HG03280 (cell line): ENCODE measurements around the gene MECP2.
A peak's percentile ranks its signal among the peaks of the same experiment; 100 is the strongest.

Experiments
- ATAC-seq: cut with Tn5 transposase; IDR thresholded peaks from one replicate; pipeline ENCODE4 v1.9.1; 2021; ENCODE audit warnings: mild to moderate bottlenecking, moderate library complexity; ENCODE audit not compliant: unreplicated experiment

MECP2 gene

DNA sequence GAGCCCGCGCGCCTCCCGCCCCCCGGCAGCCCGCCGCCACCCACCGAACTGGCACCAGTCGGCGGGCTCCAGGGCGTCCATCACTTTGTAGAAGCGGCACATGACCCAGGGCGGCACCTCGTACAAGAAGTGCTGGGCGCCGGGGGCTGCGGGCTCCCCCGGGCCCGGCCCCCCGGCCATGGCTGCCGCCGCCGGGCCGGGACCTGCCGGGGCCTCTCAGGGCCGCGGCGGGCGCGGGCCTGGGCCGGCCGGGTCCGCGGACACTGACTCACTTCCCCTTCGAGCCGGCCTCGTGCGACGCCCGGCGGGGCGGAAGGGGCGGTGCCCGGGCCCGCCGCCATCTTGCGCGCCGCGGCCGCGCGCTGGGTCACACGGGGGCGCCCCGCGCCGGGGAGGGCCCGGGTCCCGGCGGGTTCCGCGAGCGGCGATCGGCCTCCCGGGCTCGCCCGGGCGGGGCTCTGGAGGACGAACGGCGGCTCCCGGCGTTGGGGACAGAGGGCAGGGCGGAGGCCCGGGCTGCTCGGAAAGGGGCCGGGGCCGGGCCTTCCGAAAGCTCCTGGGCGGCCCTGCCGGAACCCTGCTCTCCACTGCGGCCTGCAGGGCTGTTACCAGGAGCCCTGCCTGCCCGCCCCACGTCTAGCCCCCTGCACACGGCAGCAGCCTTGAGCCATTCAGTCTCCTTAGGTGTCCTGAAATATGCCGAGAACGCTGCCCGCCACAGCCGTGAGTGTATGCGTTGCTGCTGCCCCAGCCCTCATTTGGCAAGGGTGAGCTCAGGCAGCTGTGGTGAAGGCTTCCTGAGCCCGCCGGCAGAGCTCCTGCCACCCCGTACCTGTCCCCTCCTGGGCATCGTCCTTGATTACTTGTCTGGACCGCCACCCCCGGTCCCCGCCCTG lies 77.6 kb downstream of the MECP2 start, which contains the start of gene IRAK1:
Gene IRAK1 (minus strand): TSS at position 270 of the 896 bp plus-strand sequence. CDS start 90 bp downstream, at position 180.
- ATAC-seq: peak; percentile 67

DNA sequence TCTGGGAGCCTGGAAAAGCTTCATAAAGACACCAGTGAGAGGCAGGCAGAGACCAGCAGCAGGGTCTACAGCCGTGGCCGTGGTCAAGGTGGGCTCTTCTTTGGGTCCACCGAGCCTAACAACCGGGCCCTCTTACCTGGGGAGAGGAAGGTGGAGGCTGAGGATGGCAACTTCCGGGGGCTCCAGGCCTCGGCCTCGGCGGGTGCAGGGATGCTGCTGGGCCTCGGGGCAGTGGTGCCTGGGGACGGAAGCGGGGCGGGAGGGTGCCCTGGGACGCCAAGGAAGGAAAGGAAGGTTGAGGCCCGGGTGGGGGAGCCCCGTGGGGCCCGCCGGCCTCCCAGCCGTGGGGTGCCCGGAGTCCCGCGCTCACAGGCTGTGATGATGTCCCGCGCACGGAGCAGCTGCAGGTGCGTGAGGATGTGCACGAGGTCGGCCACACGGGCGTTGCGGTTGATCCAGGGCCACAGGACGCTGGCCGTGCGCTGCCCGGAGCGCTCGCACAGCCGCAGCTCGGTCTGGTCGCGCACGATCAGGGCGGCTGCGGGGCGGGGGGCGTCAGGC lies 78.4 kb downstream of the MECP2 start:
- ATAC-seq: no peak

DNA sequence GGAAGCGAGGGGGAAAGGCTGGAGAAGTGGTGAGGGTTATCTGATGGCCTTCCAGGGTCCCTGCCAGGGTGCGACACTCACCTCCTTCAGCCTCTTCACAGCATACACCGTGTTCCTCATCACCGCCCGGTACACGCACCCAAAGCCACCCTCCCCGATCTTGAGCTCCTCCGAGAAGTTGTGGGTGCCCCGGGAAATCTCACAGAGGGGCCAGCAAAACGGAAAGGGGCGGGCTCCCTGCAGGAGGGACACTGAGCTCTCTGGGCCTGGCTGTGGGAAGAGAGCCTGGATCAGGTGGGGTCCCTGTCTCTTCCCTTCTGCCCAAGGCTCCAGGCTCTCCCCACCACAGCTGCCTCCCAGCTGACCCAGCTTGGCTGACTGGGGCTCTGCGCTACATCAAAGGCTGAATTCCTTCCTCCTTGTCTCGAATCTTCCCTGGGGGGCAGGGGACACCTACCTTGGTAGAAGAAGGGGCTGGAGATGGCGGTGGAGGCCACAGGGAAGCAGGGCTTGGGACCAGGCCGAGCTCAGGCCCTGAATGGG lies 78.9 kb downstream of the MECP2 start:
- no peak for ATAC-seq

GRCh38 chrX:154017766-154018517 lies 79.6 kb downstream of the MECP2 start:
- ATAC-seq: no peak

DNA sequence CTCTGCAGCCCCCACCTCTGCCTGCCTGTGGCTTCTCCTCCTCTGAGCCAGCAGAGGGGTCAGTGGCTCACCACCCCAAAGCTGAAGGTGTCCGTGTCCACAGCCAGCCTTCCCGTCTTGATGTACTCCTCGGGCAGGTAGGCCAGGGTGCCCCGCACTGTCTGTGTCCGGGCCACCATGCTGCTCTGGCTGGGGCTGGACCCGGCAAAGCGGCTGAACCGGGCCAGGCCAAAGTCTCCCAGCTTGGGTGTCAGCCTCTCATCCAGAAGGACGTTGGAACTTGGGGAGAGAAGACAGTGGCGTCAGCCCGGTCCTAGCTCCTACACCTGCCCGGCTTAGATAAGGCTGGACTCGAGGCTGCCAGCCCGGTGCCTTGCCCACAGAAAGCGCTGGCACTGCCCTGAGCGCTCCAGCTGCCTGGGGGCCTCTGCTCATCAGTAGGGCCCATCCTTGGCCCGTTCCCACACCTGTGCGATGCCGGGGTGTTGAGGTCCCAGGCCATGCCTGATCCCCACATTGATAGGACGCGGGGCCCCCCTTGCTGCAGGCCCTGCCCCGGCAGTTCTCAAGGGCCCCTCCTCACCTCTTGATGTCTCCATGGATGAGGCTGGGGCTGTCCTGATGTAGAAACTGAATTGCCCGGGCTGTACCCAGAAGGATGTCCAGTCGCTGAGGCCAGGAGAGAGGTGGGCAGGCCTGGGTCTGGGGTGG lies 81.0 kb downstream of the MECP2 start:
- ATAC-seq: no peak

- no peak for ATAC-seq
Observed at GRCh38 chrX:154015581-154016264, 81.8 kb downstream of the MECP2 start.

- ATAC-seq: no peak
Observed at GRCh38 chrX:154014429-154015380, 82.8 kb downstream of the MECP2 start.

GRCh38 chrX:154013614-154014360 lies 83.7 kb downstream of the MECP2 start:
- ATAC-seq: no peak

- no peak for ATAC-seq
Observed at GRCh38 chrX:154013001-154013421, 84.5 kb downstream of the MECP2 start.

GRCh38 chrX:154012336-154012991 lies 85.1 kb downstream of the MECP2 start:
- ATAC-seq: no peak

GRCh38 chrX:154011376-154012335 lies 85.9 kb downstream of the MECP2 start:
- ATAC-seq: no peak

GRCh38 chrX:154010330-154011087 lies 87.0 kb downstream of the MECP2 start:
- ATAC-seq: no peak

GRCh38 chrX:154008521-154008920 lies 89.0 kb downstream of the MECP2 start:
- no peak for ATAC-seq

- ATAC-seq: no peak
Observed at GRCh38 chrX:154006947-154007346, 90.6 kb downstream of the MECP2 start.

GRCh38 chrX:154004315-154004714 lies 93.2 kb downstream of the MECP2 start:
- no peak for ATAC-seq

DNA sequence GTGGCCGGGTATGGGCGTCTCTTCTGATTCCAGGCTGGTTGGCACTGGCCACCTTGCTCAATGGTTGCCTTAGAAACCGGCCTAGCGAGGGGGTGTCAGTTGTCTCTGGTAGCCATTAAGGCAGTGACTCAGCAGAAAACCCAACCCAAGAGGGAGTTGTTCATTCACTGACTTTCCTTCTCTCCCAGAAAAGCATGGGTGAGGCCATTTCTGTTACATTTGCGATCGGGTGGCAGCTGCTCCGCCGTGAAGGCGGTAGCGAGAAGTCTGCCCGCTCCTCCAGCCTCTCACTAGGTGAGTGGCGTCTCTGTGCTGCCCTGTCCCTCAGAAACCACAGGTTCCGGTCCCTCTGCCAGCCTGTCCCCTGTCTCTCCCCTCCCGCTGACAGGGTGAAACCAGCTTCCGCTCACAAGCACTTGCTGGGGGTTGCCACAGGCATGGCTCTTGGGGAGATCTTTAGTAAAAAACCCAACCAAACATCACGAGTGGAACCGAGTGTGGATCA lies 95.2 kb downstream of the MECP2 start:
- ATAC-seq: no peak
